Measurements from ENCODE around the gene CASR.
A peak's percentile ranks its signal among the peaks of the same experiment; 100 is the strongest.

CASR gene

DNA sequence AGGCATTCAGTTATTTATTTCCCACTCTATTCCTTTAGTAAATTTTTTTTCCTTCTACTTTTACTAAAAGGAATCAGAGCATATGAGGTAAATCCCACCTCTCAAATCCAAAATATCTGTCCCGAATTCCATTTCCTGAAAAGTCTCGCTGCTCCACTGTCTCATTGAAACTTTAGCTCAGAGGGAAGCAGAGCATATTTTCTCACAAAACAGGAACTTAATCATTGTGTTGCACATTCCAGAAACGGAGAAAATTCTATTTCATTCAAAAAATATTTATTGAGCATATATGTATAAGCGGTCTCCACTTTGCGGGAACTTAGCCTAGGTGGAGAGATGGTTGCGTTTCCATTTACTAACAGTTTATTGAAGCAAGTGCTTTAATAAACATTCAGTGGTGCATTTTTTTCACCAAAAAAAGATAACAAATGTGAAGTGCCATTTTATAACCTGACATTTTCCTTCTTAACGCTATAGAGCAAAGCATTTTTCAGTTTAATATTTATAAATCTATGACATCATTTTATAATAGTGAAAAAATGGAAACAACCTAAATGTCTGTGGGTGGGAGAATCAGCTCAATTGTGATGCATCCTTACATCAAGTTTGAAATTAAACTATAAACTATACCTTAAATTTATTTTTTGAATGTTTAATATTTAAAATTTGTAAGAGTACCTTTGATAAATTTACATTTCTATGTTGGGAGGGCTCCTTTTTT lies 74.3 kb downstream of the CASR start:
- no peak for DNase-seq

DNA sequence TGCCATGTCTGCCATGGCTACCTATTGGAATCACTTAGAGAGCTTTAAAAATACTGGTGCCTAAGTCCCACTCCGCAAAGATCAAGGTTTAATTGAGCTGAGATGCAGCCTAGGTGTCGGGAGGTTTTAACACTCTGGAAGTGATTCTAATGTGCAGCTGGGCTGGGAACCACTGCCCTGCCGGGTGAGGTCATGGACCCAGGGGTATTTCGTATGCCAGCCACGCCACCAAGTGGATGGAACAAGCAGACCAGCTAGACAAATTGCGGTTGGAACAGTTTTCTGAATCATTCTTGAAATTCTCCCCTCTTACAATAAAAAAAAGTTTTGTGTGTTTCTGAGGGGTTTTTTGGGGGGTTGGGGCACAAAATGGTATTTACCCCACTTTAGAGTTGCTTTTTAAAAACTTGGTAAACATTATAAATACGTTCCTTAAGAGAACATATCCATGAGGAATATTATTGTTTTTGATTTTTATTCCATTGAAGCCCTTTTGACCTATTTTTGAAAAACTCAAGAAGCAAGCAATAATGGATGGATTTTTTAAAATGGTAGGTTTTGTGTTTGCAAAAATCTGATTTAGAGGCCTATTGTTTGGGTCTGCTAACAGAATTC lies 75.4 kb downstream of the CASR start:
- peak in 35 of 56 donors; percentile 1 to 69 (median 25) for DNase-seq

DNA sequence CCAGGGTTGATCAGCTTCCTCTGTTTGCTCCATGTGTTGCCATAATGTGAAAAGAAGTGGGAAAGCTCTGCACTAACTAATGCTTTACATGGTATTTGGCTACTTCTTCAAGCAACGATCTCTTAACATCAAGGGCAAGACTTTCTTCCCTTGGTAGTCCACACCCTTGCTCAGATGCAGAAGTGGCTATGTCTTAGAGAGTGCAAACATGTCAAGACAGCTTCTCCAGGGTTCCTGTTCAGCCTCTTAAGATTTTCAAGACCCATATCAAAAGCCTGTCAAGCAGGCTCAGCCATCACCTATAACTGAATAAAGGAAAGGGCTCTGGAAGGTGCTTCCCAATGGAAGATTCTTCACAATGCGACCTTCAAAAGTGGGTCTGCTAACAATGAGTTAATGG lies 76.7 kb downstream of the CASR start:
- no peak for DNase-seq

DNA sequence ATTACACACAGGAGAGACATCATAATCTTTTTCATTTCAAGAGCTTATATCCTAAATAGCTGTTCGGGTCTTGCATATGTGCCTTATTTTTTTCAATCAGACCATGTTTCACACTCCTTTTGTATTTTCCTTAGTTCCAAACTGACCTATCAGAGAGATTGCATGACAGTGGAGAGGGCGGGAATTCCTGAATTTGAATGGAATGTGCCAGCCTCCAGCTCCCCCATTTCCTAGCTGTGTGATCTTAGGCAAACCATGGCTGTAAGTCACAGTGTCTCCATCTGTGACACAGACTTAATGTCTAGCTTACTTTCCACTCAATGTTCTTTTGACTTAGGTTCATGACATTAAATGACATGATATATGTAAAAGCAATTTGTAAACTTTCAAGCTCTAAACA lies 79.6 kb downstream of the CASR start:
- no peak for DNase-seq

DNA sequence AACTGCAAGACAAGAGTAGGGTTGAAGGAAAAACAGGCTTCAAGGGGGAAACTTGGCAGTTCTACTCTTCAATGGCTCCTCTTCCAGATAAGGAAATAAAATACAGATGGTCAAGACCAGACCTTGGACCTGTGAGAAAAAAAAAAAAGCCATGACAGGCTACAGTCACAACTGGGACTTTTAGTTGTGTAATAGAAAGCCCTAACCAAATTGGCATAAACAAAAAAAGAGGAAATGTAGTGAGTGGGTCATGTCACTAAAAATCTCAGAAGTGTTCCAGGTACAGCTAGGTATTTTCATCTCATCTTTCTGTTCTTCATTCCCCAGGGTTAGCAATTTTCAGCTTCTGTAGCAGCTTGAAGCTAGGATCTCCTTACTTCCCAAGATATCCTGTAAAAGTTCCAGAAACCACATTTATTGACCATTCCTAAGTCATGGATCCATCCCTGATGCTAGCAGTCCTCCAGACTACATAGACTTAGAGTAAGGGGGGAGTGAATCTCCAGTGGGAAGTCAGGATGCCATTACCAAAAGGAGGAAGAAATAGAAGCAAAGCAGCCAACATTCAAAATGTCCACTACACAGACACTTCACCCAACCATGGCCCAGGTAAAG lies 80.6 kb downstream of the CASR start:
- DNase-seq, result no peak

DNA sequence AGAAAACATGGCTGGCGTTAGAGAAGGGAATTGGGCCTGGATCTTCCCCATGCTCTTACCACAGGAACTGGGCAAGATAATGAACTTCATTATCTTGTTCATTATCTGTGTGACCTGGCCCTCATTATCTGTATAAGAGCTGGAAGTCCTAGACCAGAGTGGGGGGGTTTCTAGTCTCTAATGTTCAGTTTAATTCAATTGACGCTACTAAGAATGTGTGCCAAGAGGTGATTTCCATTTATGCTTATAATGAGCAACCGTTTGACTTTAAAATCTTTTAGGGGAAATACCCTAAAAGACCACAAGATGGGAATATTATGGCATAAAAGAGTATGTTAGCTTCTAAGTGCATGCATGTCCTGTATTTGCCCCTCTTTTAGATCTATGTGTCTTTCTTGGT lies 82.5 kb downstream of the CASR start:
- DNase-seq, result no peak

DNA sequence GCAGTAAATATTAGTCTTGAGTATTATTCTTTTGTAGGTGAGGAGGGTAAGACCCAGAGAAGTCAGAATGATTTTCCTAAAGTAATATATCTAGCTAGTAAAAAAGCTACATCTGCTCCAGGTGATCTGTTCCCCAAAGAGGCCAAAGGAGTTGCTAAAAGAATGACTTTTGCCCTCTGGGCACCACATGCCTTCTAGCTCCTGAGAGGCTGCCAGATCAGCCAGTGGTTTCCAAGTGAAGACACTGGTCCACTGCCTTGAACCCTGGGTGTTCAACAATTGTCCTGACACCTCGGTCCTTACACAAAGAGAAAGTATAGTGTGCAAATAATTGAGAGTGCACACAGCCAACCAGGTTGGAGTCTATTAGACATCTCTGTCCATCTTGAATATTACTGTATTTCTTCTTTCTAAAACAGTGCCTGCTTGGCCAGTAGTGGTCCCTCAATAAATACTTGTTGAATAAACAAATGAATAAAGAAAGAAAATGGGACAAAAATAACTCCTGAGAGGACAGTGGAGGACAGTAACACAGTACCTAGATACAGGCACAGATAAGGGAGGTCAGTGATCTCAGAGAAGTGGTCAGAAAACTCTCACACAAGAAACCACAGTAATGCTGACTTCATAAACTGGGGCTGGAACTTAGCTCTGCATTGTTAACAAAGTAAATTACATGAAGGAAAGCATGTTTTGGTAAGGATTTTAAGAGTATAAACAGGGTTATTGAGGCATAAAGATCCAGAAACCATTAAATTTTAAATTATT lies 85.0 kb downstream of the CASR start:
- no peak for DNase-seq

DNA sequence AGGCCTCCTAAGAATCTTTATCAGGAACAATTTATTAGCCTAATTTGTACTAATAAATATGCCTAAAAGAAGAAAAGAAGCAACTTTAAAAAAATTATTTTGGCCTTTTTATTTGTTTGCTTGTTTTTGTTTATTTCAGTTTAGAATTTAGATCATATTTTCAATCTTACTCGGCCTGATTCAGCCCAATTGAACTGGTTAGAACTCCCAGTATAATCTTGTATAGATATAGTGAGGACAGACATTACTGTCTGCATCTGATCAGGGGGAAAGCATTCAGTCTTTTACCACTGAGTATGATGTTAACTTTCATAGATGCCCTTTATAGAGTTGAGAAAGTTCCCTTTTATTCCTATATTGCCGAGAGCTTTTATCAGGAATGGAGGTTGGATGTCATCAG lies 85.6 kb downstream of the CASR start:
- DNase-seq, result no peak

DNA sequence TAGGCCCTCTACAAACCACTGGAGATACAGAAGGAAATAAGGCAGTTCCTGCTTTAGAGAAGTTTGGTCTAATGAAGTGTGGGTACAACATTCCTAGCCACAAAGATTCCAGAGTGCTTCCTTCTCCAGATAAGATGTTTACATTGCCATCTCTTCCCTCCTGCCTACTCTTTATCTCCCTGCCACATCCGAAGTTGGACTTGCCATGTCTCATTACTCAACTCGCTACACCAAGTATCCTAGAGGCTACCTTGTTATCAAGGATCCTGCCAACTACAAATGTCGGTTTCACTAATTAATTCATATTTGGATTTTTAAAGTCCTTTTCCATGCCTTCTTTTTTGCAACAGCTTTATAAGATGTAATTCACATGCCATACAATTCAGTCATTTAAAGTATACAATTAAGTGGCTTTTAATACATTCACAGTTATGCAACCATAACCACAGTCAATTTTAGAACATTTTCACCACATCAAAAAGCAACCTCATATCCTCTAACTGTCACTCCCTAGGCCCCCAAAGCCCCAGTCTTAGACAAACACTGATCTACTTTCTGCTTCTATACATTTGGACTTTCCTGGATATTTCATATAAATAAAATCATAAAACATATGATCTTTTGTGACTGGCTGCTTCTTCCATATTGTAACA lies 87.9 kb downstream of the CASR start:
- no peak for DNase-seq

DNA sequence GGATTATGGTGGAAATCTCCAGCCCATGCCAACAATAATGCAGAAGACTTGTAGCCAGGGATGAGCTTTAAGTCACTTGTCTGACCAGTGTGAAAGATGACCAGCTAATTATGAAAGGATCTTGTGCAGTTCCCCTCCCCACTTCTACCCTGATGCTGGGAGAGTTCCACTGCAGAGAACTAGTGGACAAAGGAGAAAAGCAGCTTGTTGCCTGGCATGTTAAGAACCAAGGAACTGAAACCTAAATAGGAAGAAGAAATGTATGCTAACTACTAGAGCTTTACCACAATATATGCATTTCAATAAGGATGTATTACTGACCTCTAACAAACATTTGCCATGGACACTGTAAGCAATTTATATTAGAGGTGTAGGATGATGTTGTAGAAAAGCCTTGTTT lies 89.4 kb downstream of the CASR start:
- DNase-seq, result no peak

DNA sequence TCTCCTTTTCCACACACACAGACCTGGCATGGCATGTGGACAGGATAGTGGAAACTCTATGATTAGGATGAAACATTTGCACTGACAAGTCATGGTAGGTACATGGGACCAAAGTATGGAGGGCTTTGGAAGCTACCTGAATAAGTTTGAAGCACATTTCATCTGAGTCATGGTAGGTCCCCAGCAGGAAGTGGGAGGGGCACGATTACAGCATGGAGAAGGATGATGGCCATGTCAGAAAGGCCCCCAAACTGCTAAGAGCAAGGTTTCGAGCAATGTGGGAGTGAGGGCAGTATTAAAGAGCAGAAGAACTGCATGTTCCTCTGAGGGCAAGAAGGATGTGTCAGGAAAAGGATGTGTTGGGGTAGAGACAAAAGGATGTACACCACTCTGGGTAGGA lies 90.0 kb downstream of the CASR start:
- no peak for DNase-seq

DNA sequence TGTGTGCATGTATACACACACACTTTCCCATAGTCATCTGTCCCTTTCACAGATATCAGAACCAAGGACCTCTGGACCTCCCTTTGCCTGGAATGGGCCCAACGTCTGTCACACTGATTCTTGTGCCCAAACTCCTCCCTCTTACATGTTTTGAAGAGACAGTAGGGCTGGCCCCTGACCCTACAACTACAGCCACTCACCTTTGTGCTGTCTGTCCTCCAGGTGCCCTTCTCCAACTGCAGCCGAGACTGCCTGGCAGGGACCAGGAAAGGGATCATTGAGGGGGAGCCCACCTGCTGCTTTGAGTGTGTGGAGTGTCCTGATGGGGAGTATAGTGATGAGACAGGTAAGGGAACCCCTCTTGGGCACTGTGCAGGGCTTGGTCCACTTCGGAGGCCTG lies 98.4 kb downstream of the CASR start:
- no peak for DNase-seq

DNA sequence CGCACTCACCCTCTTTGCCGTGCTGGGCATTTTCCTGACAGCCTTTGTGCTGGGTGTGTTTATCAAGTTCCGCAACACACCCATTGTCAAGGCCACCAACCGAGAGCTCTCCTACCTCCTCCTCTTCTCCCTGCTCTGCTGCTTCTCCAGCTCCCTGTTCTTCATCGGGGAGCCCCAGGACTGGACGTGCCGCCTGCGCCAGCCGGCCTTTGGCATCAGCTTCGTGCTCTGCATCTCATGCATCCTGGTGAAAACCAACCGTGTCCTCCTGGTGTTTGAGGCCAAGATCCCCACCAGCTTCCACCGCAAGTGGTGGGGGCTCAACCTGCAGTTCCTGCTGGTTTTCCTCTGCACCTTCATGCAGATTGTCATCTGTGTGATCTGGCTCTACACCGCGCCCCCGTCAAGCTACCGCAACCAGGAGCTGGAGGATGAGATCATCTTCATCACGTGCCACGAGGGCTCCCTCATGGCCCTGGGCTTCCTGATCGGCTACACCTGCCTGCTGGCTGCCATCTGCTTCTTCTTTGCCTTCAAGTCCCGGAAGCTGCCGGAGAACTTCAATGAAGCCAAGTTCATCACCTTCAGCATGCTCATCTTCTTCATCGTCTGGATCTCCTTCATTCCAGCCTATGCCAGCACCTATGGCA lies 100.5 kb downstream of the CASR start:
- no peak for DNase-seq

DNA sequence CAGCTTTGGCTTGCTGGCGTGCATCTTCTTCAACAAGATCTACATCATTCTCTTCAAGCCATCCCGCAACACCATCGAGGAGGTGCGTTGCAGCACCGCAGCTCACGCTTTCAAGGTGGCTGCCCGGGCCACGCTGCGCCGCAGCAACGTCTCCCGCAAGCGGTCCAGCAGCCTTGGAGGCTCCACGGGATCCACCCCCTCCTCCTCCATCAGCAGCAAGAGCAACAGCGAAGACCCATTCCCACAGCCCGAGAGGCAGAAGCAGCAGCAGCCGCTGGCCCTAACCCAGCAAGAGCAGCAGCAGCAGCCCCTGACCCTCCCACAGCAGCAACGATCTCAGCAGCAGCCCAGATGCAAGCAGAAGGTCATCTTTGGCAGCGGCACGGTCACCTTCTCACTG lies 101.0 kb downstream of the CASR start:
- no peak for DNase-seq

DNA sequence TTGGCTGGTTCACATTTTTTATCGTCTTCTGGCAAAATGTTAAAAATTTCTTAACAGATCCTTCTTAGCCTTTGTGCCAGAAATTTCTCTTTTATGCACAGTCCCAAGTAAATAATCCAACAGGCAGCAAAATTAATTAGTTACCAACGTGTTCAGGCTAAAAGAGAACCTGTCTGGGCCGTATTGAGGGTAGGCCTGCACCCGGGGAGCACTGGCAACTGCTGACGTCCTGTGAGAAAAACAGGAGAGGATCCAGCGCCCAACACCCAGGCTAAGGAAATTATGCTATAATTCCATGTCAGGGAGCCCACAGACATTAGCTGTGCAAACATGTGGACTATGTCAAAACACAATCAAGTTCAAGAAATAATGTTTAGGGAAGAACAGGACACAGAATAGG lies 110.9 kb downstream of the CASR start:
- DNase-seq, result no peak

DNA sequence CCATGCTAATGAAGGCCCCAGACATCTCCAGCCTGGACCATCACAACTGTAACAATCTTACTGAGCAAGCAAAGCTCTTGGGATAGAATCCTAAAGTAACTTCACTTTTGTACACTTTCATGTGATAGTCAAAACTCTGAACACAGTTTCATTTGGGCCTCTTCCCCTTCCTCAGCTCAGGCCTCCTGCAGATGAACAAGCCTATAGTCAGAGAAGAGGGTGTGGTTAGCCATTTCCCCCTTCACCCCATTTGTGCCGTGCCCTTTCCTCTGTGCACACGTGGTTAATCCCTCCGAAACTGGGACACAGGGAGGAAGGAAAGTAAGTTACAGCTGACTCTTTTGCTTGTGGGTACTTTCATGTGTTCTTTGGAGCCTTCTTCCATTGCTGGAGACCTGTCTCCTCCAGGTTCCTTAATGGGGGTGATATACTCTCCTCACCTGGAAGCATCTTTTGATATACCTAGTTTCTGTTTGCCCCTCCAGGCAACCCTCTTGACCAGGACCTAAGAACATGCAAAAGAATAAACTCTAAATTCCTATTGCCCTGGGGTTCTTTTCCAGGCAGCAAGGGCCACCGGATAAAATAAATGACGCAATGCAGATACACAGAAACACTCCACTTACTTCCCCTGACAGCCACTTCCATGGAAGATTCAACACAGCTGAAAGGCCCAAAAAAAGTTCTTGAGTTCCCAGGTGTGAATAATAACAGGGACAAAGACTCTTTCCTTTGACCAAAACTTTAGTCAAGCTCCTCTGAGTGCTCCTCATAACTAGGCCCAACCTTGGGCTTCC lies 112.0 kb downstream of the CASR start:
- DNase-seq, result peak in 1 of 56 donors; percentile 6

DNA sequence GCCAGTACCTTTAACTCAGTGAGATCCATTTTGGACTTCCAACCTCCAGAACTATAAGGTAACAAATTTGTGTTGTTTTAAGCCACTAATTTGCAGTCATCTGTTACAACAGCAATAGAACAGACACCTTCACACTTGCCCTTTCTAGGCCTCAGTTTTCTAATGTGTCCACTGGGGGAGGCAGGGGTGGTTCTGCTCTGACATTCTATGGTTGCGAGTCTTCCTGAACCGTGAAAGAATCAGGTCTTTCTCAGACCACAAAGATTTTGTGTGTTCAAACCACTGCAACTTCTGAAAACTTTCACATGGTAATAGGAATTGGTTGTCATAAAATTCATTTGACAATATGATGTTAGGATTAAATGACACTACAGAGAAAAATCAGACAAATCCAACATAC lies 114.8 kb downstream of the CASR start:
- DNase-seq, result no peak

DNA sequence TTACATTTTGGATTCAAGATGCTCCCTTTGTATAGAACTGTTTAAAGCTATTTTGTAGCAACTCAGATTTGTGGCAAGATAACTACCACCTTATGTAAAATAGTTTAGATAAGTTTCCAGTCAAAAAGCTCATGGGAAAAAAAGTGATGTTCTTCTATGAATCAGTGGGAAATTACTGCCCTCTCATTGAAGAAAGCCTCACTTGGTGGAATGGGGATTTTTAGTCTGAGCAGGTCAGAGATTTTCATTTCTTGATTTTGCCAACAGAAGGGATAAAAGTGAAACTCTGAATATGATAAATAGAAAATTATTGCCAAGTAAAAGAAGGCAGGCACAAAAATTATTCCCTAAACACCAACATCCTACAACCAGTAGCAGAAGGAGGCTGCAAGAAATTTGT lies 115.7 kb downstream of the CASR start:
- DNase-seq, result no peak

DNA sequence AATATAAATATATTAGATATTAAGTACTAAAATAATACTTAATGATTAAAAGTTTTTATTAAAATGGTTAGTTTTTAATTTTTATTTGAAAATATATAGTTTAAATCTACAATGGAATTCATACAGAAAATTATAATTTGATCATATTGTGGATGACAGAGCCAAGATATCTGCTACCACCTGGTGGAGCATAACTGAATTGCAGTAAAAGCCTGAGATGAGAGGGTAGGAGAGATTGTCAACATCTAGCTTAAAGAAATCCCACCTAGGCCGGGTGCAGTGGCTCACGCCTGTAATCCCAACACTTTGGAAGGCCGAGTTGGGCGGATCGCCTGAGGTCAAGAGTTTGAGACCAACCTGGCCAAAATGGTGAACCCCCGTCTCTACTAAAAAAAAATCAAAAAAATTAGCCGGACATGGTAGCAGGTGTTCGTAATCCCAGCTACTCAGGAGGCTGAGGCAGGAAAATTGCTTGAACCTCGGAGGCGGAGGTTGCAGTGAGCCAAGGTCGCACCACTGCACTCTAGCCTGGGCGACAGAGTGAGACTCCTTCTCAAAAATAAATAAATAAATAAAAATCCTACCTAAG lies 116.5 kb downstream of the CASR start:
- DNase-seq, result no peak

DNA sequence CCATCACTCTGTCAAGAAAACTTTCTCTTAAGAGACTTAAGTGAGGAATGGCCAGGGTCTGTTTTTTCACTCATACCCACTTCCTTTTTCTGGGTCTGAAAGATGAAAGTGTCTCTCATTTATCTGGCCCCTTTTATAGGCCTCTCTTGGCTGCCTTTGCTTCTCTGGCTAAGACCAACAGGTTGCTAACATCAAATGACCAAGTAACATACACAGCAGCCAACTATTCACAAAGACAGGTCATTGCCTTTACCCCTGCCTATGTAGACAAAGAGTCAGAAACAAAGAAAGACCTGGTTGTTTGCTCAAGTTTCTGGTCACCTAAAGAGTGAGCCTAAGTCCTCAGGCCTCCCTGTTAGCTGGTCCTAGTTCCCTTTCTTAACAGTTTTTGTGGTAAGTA lies 117.6 kb downstream of the CASR start:
- no peak for DNase-seq
